Astrocyte (in vitro differentiated cells and primary cell): Measurements from ENCODE around the gene DNAH3. TPM values are rescaled to one million over a fixed set of nuclear protein-coding genes. Genes with fewer than 3 reads are reported as not detected.
A peak's percentile ranks its signal among the peaks of the same experiment; 100 is the strongest.

Source experiments
- DNase-seq: peaks from one replicate; pipeline ENCODE4 v3.0.0-alpha.2; 2010; ENCODE audit warnings: low read depth
- FAIRE-seq: peaks from 2 replicates; lab custom pipeline; 2011; peaks lifted over from hg19 to GRCh38; lab: Jason Lieb, UNC
- H2AFZ ChIP-seq: 2 replicates; pipeline ENCODE4 v1.6.0; 2012; ENCODE audit warnings: low read depth, low read length, inconsistent platforms
- H3K27ac ChIP-seq: 2 replicates; pipeline ENCODE4 v1.5.1; 2011; ENCODE audit warnings: low read depth, low read length, inconsistent platforms
- H3K27me3 ChIP-seq: 2 replicates; pipeline ENCODE4 v1.6.0; 2011; ENCODE audit warnings: low read length, inconsistent platforms; ENCODE audit not compliant: insufficient read depth
- H3K36me3 ChIP-seq: 2 replicates; pipeline ENCODE4 v1.5.1; 2011; ENCODE audit warnings: low read length, inconsistent platforms; ENCODE audit not compliant: insufficient read depth
- H3K4me1 ChIP-seq: 2 replicates; pipeline ENCODE4 v1.5.1; 2011; ENCODE audit warnings: low read length, inconsistent platforms; ENCODE audit not compliant: insufficient read depth
- H3K4me2 ChIP-seq: 2 replicates; pipeline ENCODE4 v1.6.0; 2012; ENCODE audit warnings: low read length, inconsistent platforms
- H3K4me3 ChIP-seq: 2 replicates; pipeline ENCODE4 v1.5.1; 2011; ENCODE audit warnings: low read depth, mild to moderate bottlenecking, low read length, inconsistent platforms; ENCODE audit not compliant: insufficient read depth
- H3K79me2 ChIP-seq: 2 replicates; pipeline ENCODE4 v1.6.0; 2012; ENCODE audit warnings: mild to moderate bottlenecking, low read length, inconsistent platforms; ENCODE audit not compliant: insufficient read depth
- H3K9ac ChIP-seq: 2 replicates; pipeline ENCODE4 v1.6.0; 2012; ENCODE audit warnings: mild to moderate bottlenecking, low read length, inconsistent platforms
- H3K9me3 ChIP-seq: 2 replicates; pipeline ENCODE4 v1.5.1; 2012; ENCODE audit warnings: low read depth, mild to moderate bottlenecking, low read length, inconsistent platforms; ENCODE audit not compliant: insufficient read depth
- H4K20me1 ChIP-seq: 2 replicates; pipeline ENCODE4 v1.6.0; 2012; ENCODE audit warnings: low read length, inconsistent platforms; ENCODE audit not compliant: insufficient read depth
- H3K27ac Mint-ChIP-seq: one replicate; pipeline ENCODE4 v1.8.0; 2021; ENCODE audit warnings: mild to moderate bottlenecking, mixed read lengths; ENCODE audit not compliant: unreplicated experiment
- H3K27me3 Mint-ChIP-seq: one replicate; pipeline ENCODE4 v1.8.0; 2021; ENCODE audit warnings: low read depth, mixed read lengths; ENCODE audit not compliant: unreplicated experiment
- H3K36me3 Mint-ChIP-seq: one replicate; pipeline ENCODE4 v1.8.0; 2021; ENCODE audit warnings: low read depth, mixed read lengths; ENCODE audit not compliant: unreplicated experiment
- H3K4me1 Mint-ChIP-seq: one replicate; pipeline ENCODE4 v1.8.0; 2021; ENCODE audit warnings: low read depth, mixed read lengths; ENCODE audit not compliant: unreplicated experiment
- H3K4me3 Mint-ChIP-seq: one replicate; pipeline ENCODE4 v1.8.0; 2021; ENCODE audit warnings: mild to moderate bottlenecking, moderate library complexity, mixed read lengths; ENCODE audit not compliant: unreplicated experiment
- H3K9me3 Mint-ChIP-seq: one replicate; pipeline ENCODE4 v1.8.0; 2021; ENCODE audit warnings: mild to moderate bottlenecking, mixed read lengths; ENCODE audit not compliant: unreplicated experiment
- EZH2 ChIP-seq: IDR thresholded peaks from 2 replicates; pipeline ENCODE4 v1.6.1; 2012; ENCODE audit warnings: mild to moderate bottlenecking, low read length, inconsistent platforms; ENCODE audit not compliant: insufficient read depth
- total RNA-seq: library from RNA; stranded (reverse); gene quantifications from 2 replicates; pipeline ENCODE4 v1.2.1, GENCODE V29; 2021
- TF ChIP-seq, protein P1 (sequence below): IDR thresholded peaks from 2 replicates; pipeline ENCODE4 v1.5.1; 2011; ENCODE audit warnings: low read depth, mild to moderate bottlenecking, inconsistent platforms, low read length, moderate library complexity; ENCODE audit not compliant: insufficient read depth

The DNAH3 gene
- total RNA-seq, 1 donor from 2014 or later: not detected

- Histone ChIP-seq H3K27ac (no peak overlapping the region), H3K27me3 (no peaks in the 10 kb centered on the region), H3K4me2 (no peak overlapping the region), H3K79me2 (no peaks in the 10 kb centered on the region), H3K4me1 (no peaks in the 10 kb centered on the region), H3K36me3 (no peaks in the 10 kb centered on the region), H3K9ac (no peak overlapping the region), H3K4me3 (no peak overlapping the region), H4K20me1 (no peaks in the 10 kb centered on the region), H3K9me3 (no peaks in the 10 kb centered on the region), H2AFZ (no peak overlapping the region)
- no peak overlapping the region for H3K4me3 Mint-ChIP-seq
- no peaks in the 10 kb centered on the region for H3K36me3 Mint-ChIP-seq
- H3K9me3 Mint-ChIP-seq: no peaks in the 10 kb centered on the region
- peaks cover 5% of the 10 kb centered on the region for H3K27me3 Mint-ChIP-seq
- FAIRE-seq: no peak
- TF ChIP-seq, protein P1, sequence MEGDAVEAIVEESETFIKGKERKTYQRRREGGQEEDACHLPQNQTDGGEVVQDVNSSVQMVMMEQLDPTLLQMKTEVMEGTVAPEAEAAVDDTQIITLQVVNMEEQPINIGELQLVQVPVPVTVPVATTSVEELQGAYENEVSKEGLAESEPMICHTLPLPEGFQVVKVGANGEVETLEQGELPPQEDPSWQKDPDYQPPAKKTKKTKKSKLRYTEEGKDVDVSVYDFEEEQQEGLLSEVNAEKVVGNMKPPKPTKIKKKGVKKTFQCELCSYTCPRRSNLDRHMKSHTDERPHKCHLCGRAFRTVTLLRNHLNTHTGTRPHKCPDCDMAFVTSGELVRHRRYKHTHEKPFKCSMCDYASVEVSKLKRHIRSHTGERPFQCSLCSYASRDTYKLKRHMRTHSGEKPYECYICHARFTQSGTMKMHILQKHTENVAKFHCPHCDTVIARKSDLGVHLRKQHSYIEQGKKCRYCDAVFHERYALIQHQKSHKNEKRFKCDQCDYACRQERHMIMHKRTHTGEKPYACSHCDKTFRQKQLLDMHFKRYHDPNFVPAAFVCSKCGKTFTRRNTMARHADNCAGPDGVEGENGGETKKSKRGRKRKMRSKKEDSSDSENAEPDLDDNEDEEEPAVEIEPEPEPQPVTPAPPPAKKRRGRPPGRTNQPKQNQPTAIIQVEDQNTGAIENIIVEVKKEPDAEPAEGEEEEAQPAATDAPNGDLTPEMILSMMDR: no peak
- TF ChIP-seq EZH2: no peak
- H3K27ac Mint-ChIP-seq: no peak overlapping the region
- peaks cover 2% of the 10 kb centered on the region for H3K4me1 Mint-ChIP-seq
- DNase-seq: no peak
Observed at GRCh38 chr16:20940871-20941635, 209.6 kb downstream of the DNAH3 start.

DNA sequence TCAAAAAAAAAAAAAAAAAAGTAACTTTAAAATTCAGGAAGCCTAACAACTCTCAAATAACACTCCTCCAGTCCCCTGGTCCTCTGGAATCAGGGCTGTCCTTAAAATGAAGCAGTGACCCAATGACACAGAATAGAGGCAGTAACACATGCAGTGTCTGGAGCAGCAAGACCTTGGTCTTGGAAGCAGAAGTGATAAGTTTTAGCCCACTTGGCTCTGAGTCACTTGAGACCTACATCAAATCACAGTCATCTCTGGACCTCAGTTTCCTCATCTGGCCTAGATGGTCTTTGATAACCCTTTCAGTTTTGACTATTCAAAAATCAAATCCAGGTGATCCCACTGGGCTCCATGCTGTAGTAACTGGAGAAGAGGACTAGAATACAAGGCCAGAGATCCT is 211.0 kb downstream of the DNAH3 start:
- no peak overlapping the region for H3K4me3 Mint-ChIP-seq
- H3K9me3 Mint-ChIP-seq: no peaks in the 10 kb centered on the region
- H3K36me3 Mint-ChIP-seq: no peaks in the 10 kb centered on the region
- H3K79me2 ChIP-seq: no peaks in the 10 kb centered on the region
- no peak overlapping the region for H3K9ac ChIP-seq
- TF ChIP-seq, protein P1: no peak
- no peak for TF ChIP-seq EZH2
- H3K27ac Mint-ChIP-seq: no peak overlapping the region
- DNase-seq: no peak
- H3K4me1 ChIP-seq: no peaks in the 10 kb centered on the region
- H3K9me3 ChIP-seq: no peaks in the 10 kb centered on the region
- no peak overlapping the region for H2AFZ ChIP-seq
- no peaks in the 10 kb centered on the region for H4K20me1 ChIP-seq
- peaks cover 5% of the 10 kb centered on the region for H3K27me3 Mint-ChIP-seq
- no peak overlapping the region for H3K4me2 ChIP-seq
- no peak overlapping the region for H3K27ac ChIP-seq
- no peak overlapping the region for H3K4me3 ChIP-seq
- H3K36me3 ChIP-seq: no peaks in the 10 kb centered on the region
- H3K4me1 Mint-ChIP-seq: peaks cover 2% of the 10 kb centered on the region
- H3K27me3 ChIP-seq: peaks cover 3% of the 10 kb centered on the region
- FAIRE-seq: no peak

GRCh38 chr16:20938426-20938825 is 212.2 kb downstream of the DNAH3 start:
- H3K27ac Mint-ChIP-seq: no peak overlapping the region

More at GRCh38 chr16:20938426-20938825, 212.2 kb downstream of the DNAH3 start:
- no peak overlapping the region for H3K4me3 Mint-ChIP-seq
- TF ChIP-seq, protein P1: no peak
- TF ChIP-seq EZH2: no peak
- Histone ChIP-seq H3K27ac (no peak overlapping the region), H3K79me2 (no peaks in the 10 kb centered on the region), H3K27me3 (peaks cover 3% of the 10 kb centered on the region), H3K4me2 (no peak overlapping the region), H3K9me3 (no peaks in the 10 kb centered on the region), H3K4me1 (no peaks in the 10 kb centered on the region), H2AFZ (no peak overlapping the region), H3K9ac (no peak overlapping the region), H4K20me1 (no peaks in the 10 kb centered on the region), H3K36me3 (no peaks in the 10 kb centered on the region), H3K4me3 (no peak overlapping the region)
- H3K9me3 Mint-ChIP-seq: no peaks in the 10 kb centered on the region
- no peaks in the 10 kb centered on the region for H3K36me3 Mint-ChIP-seq
- H3K4me1 Mint-ChIP-seq: peaks cover 2% of the 10 kb centered on the region
- peak; percentile 40 for DNase-seq
- H3K27me3 Mint-ChIP-seq: peaks cover 5% of the 10 kb centered on the region
- no peak for FAIRE-seq
